Activated CD4-positive, alpha-beta T cell treated with anti-CD3 and anti-CD28 coated beads, Interleukin-2, Interleukin-6, amounts not matched to agents 100 ng/mL and 50 ng/mL, durations not matched to agents 16 hours and 8 hours (primary cell): ENCODE measurements around the gene LYST.
"Not testable (repeated sequence)": the region's sequence is repeated elsewhere in the genome, so short reads cannot be mapped to it uniquely, and the experiment has no call there.

Source experiments
- DNase-seq: peaks from one replicate; pipeline ENCODE4 v3.0.0-alpha.2; 2020

LYST gene

GRCh38 chr1:235866205-235866912 lies at the start of gene LYST:
Gene LYST (minus strand): TSS chr1:235866906. CDS start chr1:235830417, 36,489 bp downstream.
- peak; percentile 66 for DNase-seq

- DNase-seq, result not testable (repeated sequence)
These were observed 48.8 kb upstream of the LYST start for GRCh38 chr1:235915489-235915888.

GRCh38 chr1:235913311-235913710 lies 46.6 kb upstream of the LYST start:
- no peak for DNase-seq

- DNase-seq, result no peak
These were observed 45.2 kb upstream of the LYST start for GRCh38 chr1:235911876-235912275.

GRCh38 chr1:235911300-235911662 lies 44.6 kb upstream of the LYST start:
- DNase-seq, result no peak

- DNase-seq, result peak; percentile 80
These were observed 43.9 kb upstream of the LYST start for GRCh38 chr1:235910357-235911299.

- DNase-seq, result no peak
These were observed 42.2 kb upstream of the LYST start for GRCh38 chr1:235908742-235909520.

- no peak for DNase-seq
These were observed 41.2 kb upstream of the LYST start for GRCh38 chr1:235907897-235908240.

GRCh38 chr1:235907187-235907896 lies 40.6 kb upstream of the LYST start:
- DNase-seq, result no peak

GRCh38 chr1:235906436-235906835 lies 39.7 kb upstream of the LYST start:
- no peak for DNase-seq

GRCh38 chr1:235903809-235904208 lies 37.1 kb upstream of the LYST start:
- DNase-seq, result not testable (repeated sequence)

GRCh38 chr1:235902677-235903542 lies 36.2 kb upstream of the LYST start:
- no peak for DNase-seq

GRCh38 chr1:235901461-235901860 lies 34.8 kb upstream of the LYST start:
- DNase-seq, result no peak

- DNase-seq, result no peak
These were observed 31.4 kb upstream of the LYST start for GRCh38 chr1:235898126-235898525.

- DNase-seq, result no peak
These were observed 27.1 kb upstream of the LYST start for GRCh38 chr1:235893840-235894239.

GRCh38 chr1:235892734-235893413 lies 26.2 kb upstream of the LYST start:
- DNase-seq, result no peak

GRCh38 chr1:235892202-235892601 lies 25.5 kb upstream of the LYST start:
- peak; percentile 64 for DNase-seq

GRCh38 chr1:235888119-235888643 lies 21.5 kb upstream of the LYST start:
- DNase-seq, result peak; percentile 87

GRCh38 chr1:235887676-235888075 lies 21.0 kb upstream of the LYST start:
- peak; percentile 71 for DNase-seq

- no peak for DNase-seq
These were observed 19.1 kb upstream of the LYST start for GRCh38 chr1:235885655-235886262.
